Measurements from ENCODE around the gene PPARG. TPM values are rescaled to one million over a fixed set of nuclear protein-coding genes. Genes with fewer than 3 reads are reported as not detected.
"Not testable (repeated sequence)": the region's sequence is repeated elsewhere in the genome, so short reads cannot be mapped to it uniquely, and the experiment has no call there.

Gene PPARG
- total RNA-seq, 1 donor from 2014 or later = 7.8 TPM

- DNase-seq (ENCODE audit: low spot score); intact Hi-C loops (cut with DNase I): not testable (repeated sequence)
These were observed 159.7 kb downstream of the PPARG start for GRCh38 chr3:12448404-12449202.

GRCh38 chr3:12449889-12450682, 161.2 kb downstream of the PPARG start:
- intact Hi-C loops (cut with DNase I) = no loop called here
- no peak for DNase-seq (ENCODE audit: low spot score)

- intact Hi-C loops (cut with DNase I) = no loop called here
- no peak for DNase-seq (ENCODE audit: low spot score)
These were observed 162.6 kb downstream of the PPARG start for GRCh38 chr3:12451481-12451880.

GRCh38 chr3:12451960-12452359, 163.1 kb downstream of the PPARG start:
- no peak for DNase-seq (ENCODE audit: low spot score)
- intact Hi-C loops (cut with DNase I) = no loop called here

- intact Hi-C loops (cut with DNase I) = no loop called here
- DNase-seq (ENCODE audit: low spot score) = no peak
These were observed 163.8 kb downstream of the PPARG start for GRCh38 chr3:12452361-12453330.

GRCh38 chr3:12454076-12454815, 165.4 kb downstream of the PPARG start:
- intact Hi-C loops (cut with DNase I) = no loop called here
- no peak for DNase-seq (ENCODE audit: low spot score)

GRCh38 chr3:12454816-12455121, 165.9 kb downstream of the PPARG start:
- intact Hi-C loops (cut with DNase I) = no loop called here
- no peak for DNase-seq (ENCODE audit: low spot score)

- intact Hi-C loops (cut with DNase I) = no loop called here
- DNase-seq (ENCODE audit: low spot score) = no peak
These were observed 166.9 kb downstream of the PPARG start for GRCh38 chr3:12455740-12456139.

GRCh38 chr3:12456441-12456840, 167.6 kb downstream of the PPARG start:
- no peak for DNase-seq (ENCODE audit: low spot score)
- intact Hi-C loops (cut with DNase I) = no loop called here

- DNase-seq (ENCODE audit: low spot score); intact Hi-C loops (cut with DNase I): not testable (repeated sequence)
These were observed 168.5 kb downstream of the PPARG start for GRCh38 chr3:12457380-12457779.

GRCh38 chr3:12458901-12459300, 170.0 kb downstream of the PPARG start:
- no peak for DNase-seq (ENCODE audit: low spot score)
- intact Hi-C loops (cut with DNase I) = no loop called here

- DNase-seq (ENCODE audit: low spot score) = no peak
- intact Hi-C loops (cut with DNase I) = no loop called here
These were observed 171.3 kb downstream of the PPARG start for GRCh38 chr3:12460127-12460526.

- no peak for DNase-seq (ENCODE audit: low spot score)
- intact Hi-C loops (cut with DNase I) = no loop called here
These were observed 172.3 kb downstream of the PPARG start for GRCh38 chr3:12461097-12461649.

- intact Hi-C loops (cut with DNase I) = no loop called here
- no peak for DNase-seq (ENCODE audit: low spot score)
These were observed 173.5 kb downstream of the PPARG start for GRCh38 chr3:12462159-12462947.

GRCh38 chr3:12463686-12464085, 174.8 kb downstream of the PPARG start:
- intact Hi-C loops (cut with DNase I) = no loop called here
- DNase-seq (ENCODE audit: low spot score) = no peak

- DNase-seq (ENCODE audit: low spot score) = no peak
- intact Hi-C loops (cut with DNase I) = no loop called here
These were observed 175.3 kb downstream of the PPARG start for GRCh38 chr3:12464181-12464580.

- intact Hi-C loops (cut with DNase I) = no loop called here
These were observed 176.4 kb downstream of the PPARG start for GRCh38 chr3:12465151-12465835.

GRCh38 chr3:12465836-12466225, 177.0 kb downstream of the PPARG start:
- intact Hi-C loops (cut with DNase I) = no loop called here
- no peak for DNase-seq (ENCODE audit: low spot score)

More at GRCh38 chr3:12465151-12465835, 176.4 kb downstream of the PPARG start:
- DNase-seq (ENCODE audit: low spot score) = no peak

All from cardiac septum (tissue), 1 donor.